Peyer's patch (tissue), 4 donors: Measurements from ENCODE around the gene IFT122.

ENCODE experiments used
- POLR2A ChIP-seq, 2 donors: fragments of 450-650 bp; IDR thresholded peaks; one replicate each; pipeline ENCODE4 v1.5.1; 2017; ENCODE audit warnings: antibody characterized with exemption in 2 of 2, mild to moderate bottlenecking in 2 of 2, moderate library complexity in 2 of 2
- TF ChIP-seq, protein P1 (sequence below), 6 experiments: fragments of 450-650 bp in 4 of 6; fragments of 200-600 bp in 2 of 6; sonication (generic) in 1 of 6; IDR thresholded peaks; one replicate each; pipeline ENCODE4 v1.5.1; 2017 to 2019; ENCODE audit warnings: antibody characterized with exemption in 6 of 6, mild to moderate bottlenecking in 3 of 6, moderate library complexity in 1 of 6

DNA sequence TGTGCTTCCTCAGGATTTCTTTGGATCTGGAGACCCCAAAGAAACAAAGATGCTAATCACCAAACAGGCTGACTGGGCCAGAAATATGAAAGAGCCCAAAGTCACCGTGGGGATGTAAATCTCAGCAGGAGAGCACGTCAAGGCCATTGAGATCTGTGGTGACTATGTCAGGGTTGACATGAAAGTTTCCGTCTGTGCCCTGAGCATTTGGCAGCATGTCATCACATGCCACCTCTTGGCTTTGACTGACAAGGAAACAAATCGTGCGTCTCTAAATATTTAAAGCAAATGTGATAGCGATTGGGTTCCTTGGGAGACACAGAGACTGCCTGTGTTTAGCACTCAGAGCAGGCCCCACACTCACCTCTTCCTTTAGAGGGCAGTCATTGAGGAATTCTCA lies 46.8 kb upstream of the IFT122 start:
- TF ChIP-seq POLR2A (IDR thresholded peaks at IDR 0.05) = no peak
- TF ChIP-seq, protein P1, sequence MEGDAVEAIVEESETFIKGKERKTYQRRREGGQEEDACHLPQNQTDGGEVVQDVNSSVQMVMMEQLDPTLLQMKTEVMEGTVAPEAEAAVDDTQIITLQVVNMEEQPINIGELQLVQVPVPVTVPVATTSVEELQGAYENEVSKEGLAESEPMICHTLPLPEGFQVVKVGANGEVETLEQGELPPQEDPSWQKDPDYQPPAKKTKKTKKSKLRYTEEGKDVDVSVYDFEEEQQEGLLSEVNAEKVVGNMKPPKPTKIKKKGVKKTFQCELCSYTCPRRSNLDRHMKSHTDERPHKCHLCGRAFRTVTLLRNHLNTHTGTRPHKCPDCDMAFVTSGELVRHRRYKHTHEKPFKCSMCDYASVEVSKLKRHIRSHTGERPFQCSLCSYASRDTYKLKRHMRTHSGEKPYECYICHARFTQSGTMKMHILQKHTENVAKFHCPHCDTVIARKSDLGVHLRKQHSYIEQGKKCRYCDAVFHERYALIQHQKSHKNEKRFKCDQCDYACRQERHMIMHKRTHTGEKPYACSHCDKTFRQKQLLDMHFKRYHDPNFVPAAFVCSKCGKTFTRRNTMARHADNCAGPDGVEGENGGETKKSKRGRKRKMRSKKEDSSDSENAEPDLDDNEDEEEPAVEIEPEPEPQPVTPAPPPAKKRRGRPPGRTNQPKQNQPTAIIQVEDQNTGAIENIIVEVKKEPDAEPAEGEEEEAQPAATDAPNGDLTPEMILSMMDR (IDR thresholded peaks at IDR 0.05) = no peak
